Measurements from ENCODE around the gene OR10P1. TPM values are rescaled to one million over a fixed set of nuclear protein-coding genes. Genes with fewer than 3 reads are reported as not detected.
A peak's percentile ranks its signal among the peaks of the same experiment; 100 is the strongest.

Gene OR10P1
- total and polyA plus RNA-seq, 10 of the 15 experiments (the other 5 are each of a cell fraction or from before 2014, with no cell fraction given) = not detected

DNA sequence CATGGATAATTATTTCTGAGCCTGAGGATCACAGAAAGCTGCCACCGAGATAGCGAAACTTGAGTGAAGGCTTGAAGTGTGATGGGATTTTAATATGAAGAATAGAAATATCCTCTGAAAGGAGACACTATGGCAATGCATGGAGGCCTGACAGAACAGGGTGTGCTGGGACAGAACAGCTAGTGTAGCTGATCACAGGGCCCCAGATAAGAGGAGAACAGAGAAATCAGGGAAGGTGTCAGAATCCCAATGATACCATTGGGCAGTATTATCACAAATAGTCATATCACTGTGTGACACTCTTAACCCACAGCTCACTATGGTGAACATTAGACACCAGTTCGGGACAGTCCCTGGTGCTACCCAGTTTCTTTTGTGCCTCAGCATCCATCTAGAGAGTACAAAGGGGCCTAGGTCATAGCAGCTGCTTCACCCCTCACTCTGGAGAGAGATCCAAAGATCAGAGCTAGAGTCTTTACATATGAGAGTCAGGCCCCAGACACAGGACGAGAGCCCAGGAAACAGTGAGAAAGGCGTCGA is 506 bp upstream of the OR10P1 start:
- FAIRE-seq = no peak
- BruUV-seq (replicated peaks) = no TSS peak
- H4K20me1 ChIP-seq (ENCODE audit: control insufficient read depth, insufficient read depth) = no peaks in the 10 kb centered on the region
- no peak for TF ChIP-seq PAX5 (IDR thresholded peaks at IDR 0.05; ENCODE audit: borderline replicate concordance, low read depth, low read length)
- no peak for TF ChIP-seq MYC (IDR thresholded peaks at IDR 0.05; ENCODE audit: insufficient read depth, insufficient read length, insufficient replicate concordance, low read length, severe bottlenecking)
- TF ChIP-seq NR2F1 (conservative IDR thresholded peaks at IDR 0.05) = no peak
- no peak for TF ChIP-seq CHD4 (IDR thresholded peaks at IDR 0.05)
- TF ChIP-seq, protein P1, sequence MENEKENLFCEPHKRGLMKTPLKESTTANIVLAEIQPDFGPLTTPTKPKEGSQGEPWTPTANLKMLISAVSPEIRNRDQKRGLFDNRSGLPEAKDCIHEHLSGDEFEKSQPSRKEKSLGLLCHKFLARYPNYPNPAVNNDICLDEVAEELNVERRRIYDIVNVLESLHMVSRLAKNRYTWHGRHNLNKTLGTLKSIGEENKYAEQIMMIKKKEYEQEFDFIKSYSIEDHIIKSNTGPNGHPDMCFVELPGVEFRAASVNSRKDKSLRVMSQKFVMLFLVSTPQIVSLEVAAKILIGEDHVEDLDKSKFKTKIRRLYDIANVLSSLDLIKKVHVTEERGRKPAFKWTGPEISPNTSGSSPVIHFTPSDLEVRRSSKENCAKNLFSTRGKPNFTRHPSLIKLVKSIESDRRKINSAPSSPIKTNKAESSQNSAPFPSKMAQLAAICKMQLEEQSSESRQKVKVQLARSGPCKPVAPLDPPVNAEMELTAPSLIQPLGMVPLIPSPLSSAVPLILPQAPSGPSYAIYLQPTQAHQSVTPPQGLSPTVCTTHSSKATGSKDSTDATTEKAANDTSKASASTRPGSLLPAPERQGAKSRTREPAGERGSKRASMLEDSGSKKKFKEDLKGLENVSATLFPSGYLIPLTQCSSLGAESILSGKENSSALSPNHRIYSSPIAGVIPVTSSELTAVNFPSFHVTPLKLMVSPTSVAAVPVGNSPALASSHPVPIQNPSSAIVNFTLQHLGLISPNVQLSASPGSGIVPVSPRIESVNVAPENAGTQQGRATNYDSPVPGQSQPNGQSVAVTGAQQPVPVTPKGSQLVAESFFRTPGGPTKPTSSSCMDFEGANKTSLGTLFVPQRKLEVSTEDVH (IDR thresholded peaks at IDR 0.05; ENCODE audit: low read depth, partially characterized antibody) = no peak
- no peak for TF ChIP-seq NR2C2 (IDR thresholded peaks at IDR 0.05; ENCODE audit: borderline replicate concordance, control insufficient read depth, insufficient read length, low read depth)
- no peak for TF ChIP-seq FOS (IDR thresholded peaks at IDR 0.05; ENCODE audit: borderline replicate concordance, extremely low read depth, insufficient read length)
- TF ChIP-seq, protein P2, sequence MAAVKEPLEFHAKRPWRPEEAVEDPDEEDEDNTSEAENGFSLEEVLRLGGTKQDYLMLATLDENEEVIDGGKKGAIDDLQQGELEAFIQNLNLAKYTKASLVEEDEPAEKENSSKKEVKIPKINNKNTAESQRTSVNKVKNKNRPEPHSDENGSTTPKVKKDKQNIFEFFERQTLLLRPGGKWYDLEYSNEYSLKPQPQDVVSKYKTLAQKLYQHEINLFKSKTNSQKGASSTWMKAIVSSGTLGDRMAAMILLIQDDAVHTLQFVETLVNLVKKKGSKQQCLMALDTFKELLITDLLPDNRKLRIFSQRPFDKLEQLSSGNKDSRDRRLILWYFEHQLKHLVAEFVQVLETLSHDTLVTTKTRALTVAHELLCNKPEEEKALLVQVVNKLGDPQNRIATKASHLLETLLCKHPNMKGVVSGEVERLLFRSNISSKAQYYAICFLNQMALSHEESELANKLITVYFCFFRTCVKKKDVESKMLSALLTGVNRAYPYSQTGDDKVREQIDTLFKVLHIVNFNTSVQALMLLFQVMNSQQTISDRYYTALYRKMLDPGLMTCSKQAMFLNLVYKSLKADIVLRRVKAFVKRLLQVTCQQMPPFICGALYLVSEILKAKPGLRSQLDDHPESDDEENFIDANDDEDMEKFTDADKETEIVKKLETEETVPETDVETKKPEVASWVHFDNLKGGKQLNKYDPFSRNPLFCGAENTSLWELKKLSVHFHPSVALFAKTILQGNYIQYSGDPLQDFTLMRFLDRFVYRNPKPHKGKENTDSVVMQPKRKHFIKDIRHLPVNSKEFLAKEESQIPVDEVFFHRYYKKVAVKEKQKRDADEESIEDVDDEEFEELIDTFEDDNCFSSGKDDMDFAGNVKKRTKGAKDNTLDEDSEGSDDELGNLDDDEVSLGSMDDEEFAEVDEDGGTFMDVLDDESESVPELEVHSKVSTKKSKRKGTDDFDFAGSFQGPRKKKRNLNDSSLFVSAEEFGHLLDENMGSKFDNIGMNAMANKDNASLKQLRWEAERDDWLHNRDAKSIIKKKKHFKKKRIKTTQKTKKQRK (IDR thresholded peaks at IDR 0.05; ENCODE audit: low read depth, low read length) = no peak
- TF ChIP-seq MTA3 (IDR thresholded peaks at IDR 0.05; ENCODE audit: borderline replicate concordance, low read length) = no peak
- no peak for TF ChIP-seq BRCA1 (IDR thresholded peaks at IDR 0.05; ENCODE audit: low read depth, low read length)
- TF ChIP-seq RAD51 (IDR thresholded peaks at IDR 0.05) = no peak
- no peak for TF ChIP-seq ZNF24 (IDR thresholded peaks at IDR 0.05)
- no peak for TF ChIP-seq CREM (IDR thresholded peaks at IDR 0.05; ENCODE audit: low read depth)
- TF ChIP-seq ESRRA (IDR thresholded peaks at IDR 0.05; ENCODE audit: low read length) = no peak
- TF ChIP-seq SREBF2 (IDR thresholded peaks at IDR 0.05; ENCODE audit: low read length) = no peak
- no peak for TF ChIP-seq TCF7 (IDR thresholded peaks at IDR 0.05; ENCODE audit: borderline replicate concordance)
- no peak for TF ChIP-seq GABPA (IDR thresholded peaks at IDR 0.05; ENCODE audit: low read depth)

More for the DNA sequence above, 506 bp upstream of the OR10P1 start:
- SMC1A ChIA-PET (ENCODE audit: uncharacterized antibody, unreplicated experiment) = interaction anchor here (0.7 to 1.5 kb wide), 2 partner anchors 8 to 23 kb away, joined by 3 read pairs; no protein-coding TSS in a partner anchor
- no peaks in the 10 kb centered on the region for H3K79me2 ChIP-seq (ENCODE audit: control insufficient read depth, insufficient read depth, low read length)
- DNase-seq (ENCODE audit: low read depth, low spot score) (no peak), ATAC-seq (peak; percentile 66)
- H3K9ac ChIP-seq (ENCODE audit: control insufficient read depth, insufficient read depth, low read length) = no peak overlapping the region
- intact Hi-C loops (cut with micrococcal nuclease; ENCODE audit: unreplicated experiment) (no loop called here), in situ Hi-C loops (cut with MboI) (no loop called here)
- H3K27ac ChIP-seq (ENCODE audit: control insufficient read depth, insufficient read depth) = no peak overlapping the region
- POLR2A ChIA-PET = no interaction called here
- H3K4me2 ChIP-seq (ENCODE audit: control insufficient read depth, insufficient read depth) = no peak overlapping the region
- no peaks in the 10 kb centered on the region for H3K4me1 ChIP-seq (ENCODE audit: control insufficient read depth, insufficient read depth, low read length)
- no peak overlapping the region for H3K4me3 ChIP-seq
- H2AFZ ChIP-seq (ENCODE audit: control insufficient read depth, low read depth, low read length) = no peak overlapping the region
- RAD21 ChIA-PET (ENCODE audit: unreplicated experiment) = no interaction called here
- no peaks in the 10 kb centered on the region for H3K9me3 ChIP-seq (replicated peaks; ENCODE audit: control insufficient read depth, insufficient read depth, low read length)
- CTCF ChIA-PET = interaction anchor here (0.6 to 3.4 kb wide), 4 partner anchors 8 to 20 kb away, joined by 3 to 21 read pairs (median 6); no protein-coding TSS in a partner anchor
- H3K36me3 ChIP-seq (ENCODE audit: control insufficient read depth in 2 of 2, insufficient read depth in 2 of 2, low read length in 1 of 2) = no peaks in the 10 kb centered on the region
- WGBS (ENCODE audit: insufficient coverage, insufficient replicate concordance, low lambda C conversion rate, missing lambda C conversion rate) = 38% methylated on average over 6 of the region's 6 CpGs
- H3K27me3 ChIP-seq (replicated peaks in 1 of 2; ENCODE audit: control insufficient read depth in 2 of 2, insufficient read depth in 2 of 2, low read length in 1 of 2) = no peaks in the 10 kb centered on the region; a peak in 1 of 4 replicates

Data from GM12878 (cell line).